Keratinocyte (primary cell): ENCODE data around the gene EEIG2. TPM values are rescaled to one million over a fixed set of nuclear protein-coding genes. Genes with fewer than 3 reads are reported as not detected.

Experiments
- DNase-seq: peaks from one replicate; pipeline ENCODE4 v3.0.0-alpha.2; 2011; ENCODE audit warnings: low read depth, missing footprints, low spot score
- FAIRE-seq: peaks from 2 replicates; lab custom pipeline; 2011; peaks lifted over from hg19 to GRCh38; lab: Jason Lieb, UNC
- H2AFZ ChIP-seq: 2 replicates; pipeline ENCODE4 v1.6.0; 2012; ENCODE audit warnings: low read length, control low read depth, inconsistent platforms; ENCODE audit not compliant: control insufficient read depth
- H3K27ac ChIP-seq: 2 replicates; pipeline ENCODE4 v1.5.1; 2011; ENCODE audit warnings: low read length; ENCODE audit not compliant: control insufficient read depth, insufficient read depth
- H3K27me3 ChIP-seq: 3 replicates; pipeline ENCODE4 v1.6.0; 2011; ENCODE audit warnings: low read length; ENCODE audit not compliant: control insufficient read depth, insufficient read depth; ENCODE audit errors: extremely low read depth
- H3K36me3 ChIP-seq, 2 experiments: 2 replicates in 1 of 2; 3 replicates in 1 of 2; pipeline ENCODE4 v1.5.1; 2011; ENCODE audit warnings: low read length in 2 of 2, mild to moderate bottlenecking in 1 of 2; ENCODE audit not compliant: control insufficient read depth in 2 of 2, insufficient read depth in 2 of 2; ENCODE audit errors: extremely low read depth in 1 of 2
- H3K4me1 ChIP-seq: 3 replicates; pipeline ENCODE4 v1.5.1; 2011; ENCODE audit warnings: low read length; ENCODE audit not compliant: control insufficient read depth, insufficient read depth; ENCODE audit errors: extremely low read depth
- H3K4me2 ChIP-seq: 3 replicates; pipeline ENCODE4 v1.6.0; 2011; ENCODE audit warnings: low read depth, low read length; ENCODE audit not compliant: control insufficient read depth, insufficient read depth; ENCODE audit errors: extremely low read depth
- H3K4me3 ChIP-seq, 3 experiments: fragments of 200-600 bp in 1 of 3; sonication (generic) in 1 of 3; 2 replicates in 2 of 3; 3 replicates in 1 of 3; pipeline ENCODE4 v1.5.1; 2011 to 2016; ENCODE audit warnings: low read length in 3 of 3, mild to moderate bottlenecking in 3 of 3, control low read depth in 2 of 3, inconsistent platforms in 1 of 3, low read depth in 1 of 3, mixed read lengths in 1 of 3, mixed run types in 1 of 3, moderate library complexity in 1 of 3; ENCODE audit not compliant: control insufficient read depth in 2 of 3, insufficient read depth in 2 of 3; ENCODE audit errors: extremely low read depth in 1 of 3
- H3K79me2 ChIP-seq: 2 replicates; pipeline ENCODE4 v1.6.0; 2012; ENCODE audit warnings: low read length; ENCODE audit not compliant: control insufficient read depth, insufficient read depth
- H3K9ac ChIP-seq: 3 replicates; pipeline ENCODE4 v1.6.0; 2011; ENCODE audit warnings: low read length; ENCODE audit not compliant: control insufficient read depth, insufficient read depth; ENCODE audit errors: extremely low read depth
- H3K9me1 ChIP-seq: 3 replicates; pipeline ENCODE4 v1.6.0; 2011; ENCODE audit warnings: low read length; ENCODE audit not compliant: control insufficient read depth, insufficient read depth; ENCODE audit errors: extremely low read depth
- H3K9me3 ChIP-seq: 2 replicates; pipeline ENCODE4 v1.5.1; 2012; ENCODE audit warnings: low read depth, low read length; ENCODE audit not compliant: control insufficient read depth
- H4K20me1 ChIP-seq: 3 replicates; pipeline ENCODE4 v1.6.0; 2011; ENCODE audit warnings: low read length; ENCODE audit not compliant: control insufficient read depth, insufficient read depth; ENCODE audit errors: extremely low read depth
- EZH2 ChIP-seq: IDR thresholded peaks from one replicate; pipeline ENCODE4 v1.6.1; 2012; ENCODE audit warnings: inconsistent platforms, mild to moderate bottlenecking, low read length, moderate library complexity
- dilution Hi-C: fragments of 300-500 bp; cut with MboI; formaldehyde crosslinking; loops from one replicate; pipeline ENCODE4 v1.7.0; 2020; ENCODE audit warnings: low sequenced_read_pairs; ENCODE audit not compliant: extremely low pct_ligation_motif_present
- polyA plus RNA-seq, 5 experiments: library from polyadenylated mRNA; depleted of rRNA in 3 of 5; stranded (reverse) in 3 of 5; stranded (forward) in 1 of 5; unstranded in 1 of 5; fragments of >200 nt; gene quantifications; 1 replicate in 1 of 5; 2 replicates in 3 of 5; 3 replicates in 1 of 5; pipeline versions ENCODE4 v1.2.1 to v1.2.3, GENCODE V29; 2011 to 2012; ENCODE audit warnings: missing spikeins in 2 of 5, low read depth in 1 of 5, low replicate concordance in 1 of 5
- TF ChIP-seq, protein P1 (sequence below), 3 experiments: IDR thresholded peaks in 1 of 3; conservative IDR thresholded peaks in 1 of 3; optimal IDR thresholded peaks in 1 of 3; 2 replicates in 2 of 3; 3 replicates in 1 of 3; pipeline versions ENCODE3 to v1.5.1; 2011; ENCODE audit warnings: low read length in 3 of 3, mild to moderate bottlenecking in 3 of 3, moderate library complexity in 2 of 3, control low read depth in 1 of 3, inconsistent platforms in 1 of 3; ENCODE audit not compliant: insufficient read depth in 2 of 3; ENCODE audit errors: extremely low read depth in 1 of 3

EEIG2 gene
- polyA plus RNA-seq, 1 donor (not counting 4 experiments of a cell fraction or from before 2014, with no cell fraction given): 2.0 TPM

DNA sequence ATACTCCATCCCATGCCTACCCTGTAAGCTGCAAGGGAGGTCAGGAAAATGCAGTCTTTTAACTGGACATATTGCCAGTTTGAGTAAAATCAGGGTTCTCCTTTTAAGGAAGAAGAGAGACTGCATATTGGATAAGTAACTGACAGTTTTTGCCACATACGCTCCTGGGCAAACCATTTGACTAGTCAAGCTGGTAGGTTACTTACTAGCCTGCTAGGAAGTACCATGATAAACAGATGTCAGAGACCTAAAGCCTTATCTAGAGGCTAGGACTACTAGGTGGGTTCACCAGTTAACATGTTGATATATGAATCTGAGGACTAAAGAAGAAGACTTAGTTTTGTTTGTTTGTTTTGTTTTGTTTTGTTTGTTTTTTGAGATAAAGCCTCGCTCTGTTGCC is 33.5 kb downstream of the EEIG2 start:
- Histone ChIP-seq H3K4me1 (no peaks in the 10 kb centered on the region), H4K20me1 (no peaks in the 10 kb centered on the region), H3K27me3 (no peaks in the 10 kb centered on the region), H3K36me3 (no peaks in the 10 kb centered on the region), H3K9me1 (no peaks in the 10 kb centered on the region), H3K4me3 (no peak overlapping the region), H3K27ac (no peak overlapping the region), H3K4me2 (no peak overlapping the region), H2AFZ (no peak overlapping the region), H3K9me3 (no peaks in the 10 kb centered on the region), H3K9ac (no peak overlapping the region), H3K79me2 (no peaks in the 10 kb centered on the region)
- DNase-seq (no peak), FAIRE-seq (no peak)
- TF ChIP-seq EZH2: no peak
- TF ChIP-seq, protein P1, sequence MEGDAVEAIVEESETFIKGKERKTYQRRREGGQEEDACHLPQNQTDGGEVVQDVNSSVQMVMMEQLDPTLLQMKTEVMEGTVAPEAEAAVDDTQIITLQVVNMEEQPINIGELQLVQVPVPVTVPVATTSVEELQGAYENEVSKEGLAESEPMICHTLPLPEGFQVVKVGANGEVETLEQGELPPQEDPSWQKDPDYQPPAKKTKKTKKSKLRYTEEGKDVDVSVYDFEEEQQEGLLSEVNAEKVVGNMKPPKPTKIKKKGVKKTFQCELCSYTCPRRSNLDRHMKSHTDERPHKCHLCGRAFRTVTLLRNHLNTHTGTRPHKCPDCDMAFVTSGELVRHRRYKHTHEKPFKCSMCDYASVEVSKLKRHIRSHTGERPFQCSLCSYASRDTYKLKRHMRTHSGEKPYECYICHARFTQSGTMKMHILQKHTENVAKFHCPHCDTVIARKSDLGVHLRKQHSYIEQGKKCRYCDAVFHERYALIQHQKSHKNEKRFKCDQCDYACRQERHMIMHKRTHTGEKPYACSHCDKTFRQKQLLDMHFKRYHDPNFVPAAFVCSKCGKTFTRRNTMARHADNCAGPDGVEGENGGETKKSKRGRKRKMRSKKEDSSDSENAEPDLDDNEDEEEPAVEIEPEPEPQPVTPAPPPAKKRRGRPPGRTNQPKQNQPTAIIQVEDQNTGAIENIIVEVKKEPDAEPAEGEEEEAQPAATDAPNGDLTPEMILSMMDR (optimal IDR thresholded peaks at IDR 0.05 in 1 of 3, IDR thresholded peaks at IDR 0.05 in 1 of 3, conservative IDR thresholded peaks at IDR 0.05 in 1 of 3; ENCODE audit: extremely low read depth in 1 of 3, insufficient read depth in 2 of 3, low read length in 3 of 3): no peak
- dilution Hi-C loops: no loop called here

DNA sequence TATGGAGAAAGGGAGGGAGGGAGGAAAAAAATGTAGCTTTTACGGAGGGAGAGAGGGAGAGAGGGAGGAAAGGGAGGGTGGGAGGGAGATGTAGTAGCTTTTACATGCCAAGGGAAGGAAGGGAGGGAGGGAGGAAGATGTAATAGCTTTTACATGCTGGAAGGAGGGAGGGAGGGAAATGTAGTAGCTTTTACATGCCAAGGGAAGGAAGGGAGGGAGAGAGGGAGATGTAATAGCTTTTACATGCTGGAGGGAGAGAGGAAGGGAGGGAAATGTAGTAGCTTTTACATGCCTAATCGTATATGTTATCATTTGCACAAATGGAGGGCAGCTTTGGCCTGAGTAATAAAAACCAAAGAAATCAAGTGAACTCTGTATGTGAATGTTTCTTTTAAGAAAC is 35.6 kb downstream of the EEIG2 start:
- H3K79me2 ChIP-seq: no peaks in the 10 kb centered on the region
- H2AFZ ChIP-seq: no peak overlapping the region
- H3K4me1 ChIP-seq: no peaks in the 10 kb centered on the region
- H4K20me1 ChIP-seq: no peaks in the 10 kb centered on the region
- no peaks in the 10 kb centered on the region for H3K9me1 ChIP-seq
- no peak overlapping the region for H3K27ac ChIP-seq
- no peaks in the 10 kb centered on the region for H3K27me3 ChIP-seq
- H3K4me3 ChIP-seq: no peak overlapping the region
- H3K9ac ChIP-seq: no peak overlapping the region
- FAIRE-seq (no peak), DNase-seq (no peak)
- dilution Hi-C loops: no loop called here
- no peak for TF ChIP-seq EZH2
- TF ChIP-seq, protein P1 (optimal IDR thresholded peaks at IDR 0.05 in 1 of 3, IDR thresholded peaks at IDR 0.05 in 1 of 3, conservative IDR thresholded peaks at IDR 0.05 in 1 of 3; ENCODE audit: extremely low read depth in 1 of 3, insufficient read depth in 2 of 3, low read length in 3 of 3): no peak
- H3K4me2 ChIP-seq: no peak overlapping the region
- no peaks in the 10 kb centered on the region for H3K9me3 ChIP-seq
- H3K36me3 ChIP-seq: no peaks in the 10 kb centered on the region
